NCI-H2081 treated with DMSO at 0.1 percent for 48 hours (cell line): ENCODE results near the gene KCTD15.

Source experiments
- DNase-seq: peaks from one replicate; lab custom pipeline; 2025; lab: John Stamatoyannopoulos, UW

KCTD15 gene

GRCh38 chr19:33796164-33796875 lies at the start of gene KCTD15:
KCTD15 (plus strand) TSS chr19:33796870; CDS start chr19:33800455, 3,585 bp downstream.
- DNase-seq, result no peak

GRCh38 chr19:33747273-33747672 lies 49.4 kb upstream of the KCTD15 start:
- DNase-seq, result no peak

GRCh38 chr19:33748231-33748630 lies 48.4 kb upstream of the KCTD15 start:
- no peak for DNase-seq

GRCh38 chr19:33749016-33749415 lies 47.7 kb upstream of the KCTD15 start:
- no peak for DNase-seq

GRCh38 chr19:33749619-33750175 lies 47.0 kb upstream of the KCTD15 start:
- DNase-seq, result no peak

DNA sequence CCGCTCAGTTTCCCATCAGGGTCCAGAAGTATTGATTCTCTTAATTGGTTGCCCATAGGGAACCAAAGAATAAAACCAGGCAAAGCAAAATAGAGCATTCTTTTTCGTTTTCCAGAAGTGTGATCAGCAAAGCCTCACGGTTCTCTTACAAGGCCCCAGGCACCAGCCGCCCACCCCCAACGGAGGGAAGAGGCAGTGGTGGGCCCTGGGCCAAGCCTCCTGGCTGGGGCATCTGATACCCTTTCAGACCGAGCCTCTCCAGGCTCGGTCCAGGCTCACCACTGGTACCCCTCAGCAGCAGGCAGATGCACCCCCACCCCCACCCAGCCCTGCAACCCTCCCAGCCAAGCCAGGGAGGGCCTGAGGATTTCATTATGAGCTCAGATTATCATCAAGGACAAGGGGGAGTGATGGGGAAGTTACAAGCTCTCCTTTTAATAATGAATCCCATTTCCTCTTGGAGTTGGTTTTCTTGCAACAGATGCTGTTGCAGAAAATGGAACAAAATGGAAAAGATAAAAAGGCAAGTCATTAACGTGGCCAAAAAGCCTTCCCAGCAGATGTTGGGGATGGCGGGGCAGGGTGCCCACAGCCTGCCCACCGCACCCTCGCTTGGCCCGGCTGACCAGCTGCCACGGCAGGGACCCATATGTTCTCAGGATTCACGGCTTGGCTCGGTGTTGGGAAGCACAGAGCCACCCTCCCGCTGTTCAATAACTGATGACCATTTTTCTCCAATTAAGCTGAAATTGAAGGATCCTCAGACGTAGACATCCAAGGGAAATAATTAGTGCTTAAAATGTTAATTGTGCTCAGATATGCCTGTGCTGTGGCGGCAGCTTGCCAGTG lies 45.9 kb upstream of the KCTD15 start:
- DNase-seq, result no peak

GRCh38 chr19:33751436-33751770 lies 45.3 kb upstream of the KCTD15 start:
- DNase-seq, result no peak

DNA sequence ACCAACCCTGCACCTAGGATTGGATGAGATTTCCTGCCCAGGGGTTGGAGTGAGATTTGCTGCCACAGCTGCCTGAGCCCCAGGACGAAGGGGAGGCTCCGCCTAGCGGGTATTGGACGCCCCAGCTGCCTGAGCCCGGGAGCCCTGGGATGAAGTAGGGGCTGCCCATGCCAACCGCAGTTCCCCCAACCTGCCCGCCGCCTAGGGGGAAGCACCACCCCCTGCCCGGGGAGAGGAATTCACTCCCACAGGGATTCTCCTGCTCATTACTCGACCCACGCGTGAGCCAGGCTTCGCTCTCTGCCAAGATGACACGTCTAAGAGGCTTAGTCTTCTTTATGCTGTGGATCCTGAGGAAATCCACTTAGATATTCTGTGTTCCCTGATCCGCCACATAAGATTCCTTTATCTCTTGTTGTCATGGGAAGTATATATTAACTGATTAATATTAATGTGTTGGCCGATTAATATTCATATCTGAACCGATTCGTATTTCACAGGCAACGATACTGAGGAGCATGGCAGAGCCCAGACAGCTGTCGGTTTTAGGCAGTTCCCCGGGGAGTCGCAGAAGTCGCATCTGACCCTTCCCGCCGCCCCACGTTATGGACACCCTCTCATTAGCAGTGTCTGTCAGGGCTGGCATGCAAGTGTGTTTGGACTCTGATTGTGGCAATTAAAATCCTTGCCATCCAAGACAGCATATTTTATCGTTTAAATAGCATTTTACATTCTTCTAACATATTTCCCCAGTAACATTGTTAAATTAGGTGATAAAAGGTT lies 44.5 kb upstream of the KCTD15 start:
- DNase-seq, result no peak

DNA sequence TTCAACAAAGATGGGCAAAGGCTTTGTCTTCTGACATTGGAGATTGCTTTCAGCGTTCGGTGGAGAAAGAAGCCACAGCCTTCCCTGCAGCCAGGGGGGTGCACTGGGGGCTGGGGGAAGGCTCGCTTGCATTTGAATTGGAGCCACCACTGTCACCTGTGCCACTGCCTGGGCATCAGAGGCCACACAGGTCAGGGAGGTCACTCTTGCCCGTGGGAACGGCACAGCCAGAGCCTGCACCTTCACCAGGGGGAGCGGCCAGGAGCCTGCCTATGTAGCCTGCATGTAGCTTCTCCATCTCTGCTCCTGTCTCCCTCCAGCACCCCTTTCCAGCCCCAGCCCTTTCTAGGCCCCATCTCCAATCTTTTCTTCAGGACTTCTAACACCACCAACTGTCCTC lies 43.7 kb upstream of the KCTD15 start:
- DNase-seq, result no peak

DNA sequence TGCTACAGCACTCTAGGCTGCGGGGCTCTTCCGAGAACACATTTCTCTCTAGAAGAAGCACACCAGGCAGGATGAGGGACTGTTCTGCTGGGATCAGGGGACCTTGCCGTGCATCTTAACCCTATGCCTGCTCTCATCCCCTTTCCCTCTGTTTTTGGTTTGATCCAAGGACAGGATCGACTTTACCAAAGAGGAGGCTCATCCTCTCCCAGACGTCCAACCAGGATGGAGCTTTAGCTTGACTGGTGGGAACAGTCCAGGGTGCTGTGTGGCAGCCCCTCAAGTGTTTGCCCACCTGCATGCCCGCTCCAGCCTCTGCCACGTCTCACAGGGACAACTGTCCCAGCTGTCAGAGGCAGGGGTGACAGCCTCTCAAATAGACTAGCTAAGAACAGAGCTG lies 42.3 kb upstream of the KCTD15 start:
- no peak for DNase-seq

DNA sequence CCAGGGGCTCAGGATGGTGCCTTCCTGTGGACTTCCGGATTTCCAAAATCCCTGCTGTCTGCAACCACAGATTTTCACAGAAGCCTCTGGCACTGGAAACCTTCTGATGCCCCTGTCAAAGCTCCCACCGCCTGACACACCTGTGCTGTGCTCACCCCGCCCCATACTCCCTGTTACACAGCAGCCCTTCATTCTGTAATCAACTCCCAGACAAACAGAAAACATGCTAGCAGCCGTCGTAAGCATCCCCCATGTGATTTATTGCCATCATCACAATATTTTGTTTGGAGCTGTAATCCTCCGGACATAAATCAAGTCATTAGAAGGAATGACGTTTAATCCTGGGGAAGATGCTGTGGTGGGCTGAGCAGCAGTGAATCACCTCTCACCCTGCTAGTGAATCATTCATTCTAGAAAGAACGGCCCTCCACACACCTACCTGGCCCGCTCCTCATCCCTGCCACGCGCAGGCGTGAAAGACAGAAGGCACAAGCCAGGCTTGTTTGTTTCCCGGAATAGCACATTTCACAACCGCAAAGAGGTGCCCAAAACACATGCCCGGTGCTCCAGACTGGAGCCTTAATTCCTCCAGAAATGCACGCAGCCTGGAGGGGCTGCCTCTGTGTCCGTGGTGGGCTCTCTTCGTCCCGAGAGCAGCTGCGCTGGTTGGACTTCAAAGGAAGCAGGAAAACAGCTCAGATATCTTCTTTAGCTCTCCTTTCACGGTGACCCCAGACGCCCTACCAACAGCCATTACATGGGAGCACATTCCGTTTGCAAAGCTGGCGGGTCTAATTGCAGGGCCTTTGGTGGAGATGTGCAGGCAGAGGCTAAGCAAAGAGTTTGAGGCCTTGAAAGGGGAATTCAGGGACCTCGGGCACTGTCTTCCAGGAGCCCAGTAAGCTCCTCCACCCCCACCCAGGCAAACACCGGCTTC lies 41.3 kb upstream of the KCTD15 start:
- DNase-seq, result no peak

GRCh38 chr19:33756177-33756576 lies 40.5 kb upstream of the KCTD15 start:
- no peak for DNase-seq

- no peak for DNase-seq
Measured at GRCh38 chr19:33758541-33759013, 38.1 kb upstream of the KCTD15 start.

- DNase-seq, result no peak
Measured at GRCh38 chr19:33759356-33759755, 37.3 kb upstream of the KCTD15 start.

DNA sequence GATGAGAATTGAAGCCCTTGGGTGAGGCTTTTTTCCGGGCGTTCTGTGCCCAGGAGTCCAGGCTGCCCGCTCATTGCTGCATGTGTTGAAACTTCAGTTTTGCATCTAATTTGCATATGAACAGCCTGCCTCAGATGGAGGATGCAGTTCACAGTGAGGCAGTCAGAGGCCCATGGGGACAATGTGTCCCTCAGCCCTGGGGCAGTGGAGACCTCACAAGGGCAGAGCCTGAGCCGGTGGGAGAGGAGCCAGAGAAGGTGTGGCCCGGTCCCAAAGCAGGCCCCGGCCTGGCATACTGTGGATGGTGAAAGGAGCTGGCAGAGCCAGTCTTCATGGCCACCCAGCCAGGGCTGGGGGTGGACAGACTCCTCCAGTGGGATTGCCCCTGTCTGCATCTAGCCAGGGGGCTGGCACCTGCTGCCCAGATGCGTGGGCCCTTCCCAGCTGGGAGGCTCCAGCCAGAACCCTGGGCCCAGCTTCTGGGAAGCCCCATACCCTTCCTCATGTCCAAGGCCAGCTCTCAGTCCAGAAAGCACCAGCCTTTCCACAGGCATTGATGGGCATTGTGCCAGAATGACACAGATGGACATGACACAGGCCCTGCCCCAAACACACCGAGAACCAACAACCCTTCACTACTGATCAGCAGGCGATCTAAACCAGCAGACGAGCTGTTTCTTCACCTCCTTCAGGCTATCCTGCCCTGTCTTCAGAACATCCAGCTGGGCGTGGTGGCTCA lies 32.9 kb upstream of the KCTD15 start:
- DNase-seq, result no peak

- no peak for DNase-seq
Measured at GRCh38 chr19:33766623-33767022, 30.0 kb upstream of the KCTD15 start.

DNA sequence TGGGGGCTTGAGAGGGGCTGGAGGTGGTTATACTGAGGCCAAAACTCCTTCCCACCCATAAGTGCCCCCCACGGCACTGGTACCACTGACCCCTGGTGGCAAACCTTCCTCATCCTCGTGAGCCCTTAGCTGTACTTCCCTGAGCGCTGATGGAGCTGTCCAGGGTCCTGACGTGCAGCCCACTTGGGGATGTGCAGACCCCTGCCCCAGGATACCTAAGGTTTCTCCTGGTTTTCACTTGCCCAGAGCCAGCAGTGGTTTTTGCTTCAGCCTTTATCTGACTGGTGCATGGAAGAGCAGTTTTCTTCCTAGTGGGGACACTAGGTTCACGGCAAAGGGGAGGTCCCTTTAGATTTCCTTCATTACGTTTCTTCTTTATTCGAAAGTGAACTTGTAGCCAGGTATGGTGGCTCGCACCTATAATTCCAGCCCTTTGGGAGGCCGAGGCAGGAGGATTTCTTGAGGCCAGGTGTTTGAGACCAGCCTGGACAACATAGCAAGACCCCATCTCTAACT lies 28.7 kb upstream of the KCTD15 start:
- DNase-seq, result no peak

- no peak for DNase-seq
Measured at GRCh38 chr19:33769208-33769607, 27.5 kb upstream of the KCTD15 start.

- DNase-seq, result no peak
Measured at GRCh38 chr19:33770107-33770506, 26.6 kb upstream of the KCTD15 start.
